Central memory CD4-positive, alpha-beta T cell (primary cell): ENCODE results near the gene LYVE1.

Source experiments
- DNase-seq: peaks from one replicate; pipeline ENCODE4 v3.0.0; 2022

The LYVE1 gene

DNA sequence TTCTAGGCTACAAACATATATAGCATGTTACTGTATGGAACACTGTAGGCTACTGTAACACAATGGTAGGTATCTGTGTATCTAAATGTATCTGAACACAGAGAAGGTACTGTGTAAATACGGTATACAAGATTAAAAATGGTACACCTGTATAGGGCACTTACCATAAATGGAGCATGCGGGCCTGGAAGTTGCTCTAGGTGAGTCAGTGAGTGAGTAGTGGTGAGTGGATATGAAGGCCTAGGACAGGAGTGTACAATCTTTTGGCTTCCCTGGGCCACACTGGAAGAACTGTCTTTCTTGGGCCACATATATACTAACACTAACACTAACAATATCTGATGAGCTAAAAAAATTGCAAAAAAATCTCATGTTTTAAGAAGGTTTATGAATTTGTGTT lies 48.8 kb downstream of the LYVE1 start:
- DNase-seq = no peak

DNA sequence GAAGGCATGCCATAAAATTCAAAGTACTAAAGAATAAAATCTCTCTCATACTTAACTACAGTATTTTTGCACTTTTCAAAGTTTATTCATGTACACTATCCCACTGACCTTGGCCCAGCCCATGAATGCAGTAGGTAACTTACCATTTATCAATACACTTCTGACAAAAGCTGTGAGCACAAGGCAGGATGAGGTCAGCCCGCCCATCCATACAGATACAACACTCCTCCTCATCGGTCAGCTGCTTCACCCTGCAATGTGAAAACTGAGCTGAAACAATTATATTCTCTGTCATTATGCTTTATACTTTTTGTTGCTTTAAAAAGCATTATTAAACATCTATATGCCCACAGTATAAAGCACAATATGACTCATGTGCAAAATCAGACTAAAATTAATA lies 49.6 kb downstream of the LYVE1 start:
- no peak for DNase-seq

DNA sequence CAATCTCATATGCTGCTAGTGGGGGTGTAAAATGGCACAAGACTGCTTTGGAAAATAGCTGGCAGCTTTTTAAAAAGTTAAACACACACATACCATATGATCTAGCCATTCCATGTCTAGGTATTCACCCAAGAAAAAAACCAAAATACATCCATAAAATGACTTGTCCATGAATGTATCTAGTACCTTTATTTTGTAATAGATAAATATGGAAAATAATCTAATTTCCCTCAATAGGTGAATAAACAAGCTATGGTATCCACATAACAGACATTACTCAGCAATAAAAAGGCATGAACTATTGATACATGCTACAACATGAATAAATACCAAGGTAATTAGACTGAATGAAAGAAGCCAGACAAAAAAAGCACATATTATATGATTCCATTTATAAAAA lies 50.3 kb downstream of the LYVE1 start:
- no peak for DNase-seq

DNA sequence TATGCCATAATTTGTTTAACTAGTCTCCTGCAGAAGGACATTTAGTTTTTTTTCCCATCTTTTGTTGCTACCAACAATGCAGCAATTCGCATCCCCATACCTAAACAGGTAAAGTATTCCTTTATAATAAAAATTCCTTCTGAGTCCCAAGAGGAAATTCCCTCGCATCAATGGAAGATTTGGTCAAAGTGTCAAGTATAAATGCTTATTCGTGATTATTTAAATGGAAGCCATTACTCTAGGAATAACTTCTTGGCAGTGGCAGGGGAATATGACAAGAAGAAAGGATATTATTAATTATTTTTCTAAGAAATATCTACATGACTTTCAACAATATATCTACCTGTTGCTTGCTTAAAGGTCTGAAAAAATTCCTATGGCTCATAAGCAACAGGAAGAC lies 53.0 kb downstream of the LYVE1 start:
- DNase-seq = no peak

DNA sequence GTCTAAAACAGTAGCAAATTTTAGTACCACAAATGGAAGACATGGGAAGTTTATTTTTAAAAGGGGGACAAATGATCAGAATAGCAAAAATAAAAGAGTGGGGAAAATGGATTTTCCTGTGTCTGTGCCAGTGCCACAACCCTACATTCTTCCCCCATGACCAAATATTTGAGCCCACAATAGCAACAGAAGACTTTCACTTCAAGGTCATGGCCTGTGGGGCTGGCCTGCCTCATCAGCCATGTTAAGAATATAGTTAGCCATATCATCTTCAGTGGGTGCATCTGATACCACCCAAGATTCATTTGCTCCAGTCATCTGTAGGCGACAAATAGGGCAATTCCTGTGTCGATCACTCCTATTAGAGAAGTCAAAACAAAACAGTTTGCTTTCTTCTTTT lies 53.8 kb downstream of the LYVE1 start:
- no peak for DNase-seq

DNA sequence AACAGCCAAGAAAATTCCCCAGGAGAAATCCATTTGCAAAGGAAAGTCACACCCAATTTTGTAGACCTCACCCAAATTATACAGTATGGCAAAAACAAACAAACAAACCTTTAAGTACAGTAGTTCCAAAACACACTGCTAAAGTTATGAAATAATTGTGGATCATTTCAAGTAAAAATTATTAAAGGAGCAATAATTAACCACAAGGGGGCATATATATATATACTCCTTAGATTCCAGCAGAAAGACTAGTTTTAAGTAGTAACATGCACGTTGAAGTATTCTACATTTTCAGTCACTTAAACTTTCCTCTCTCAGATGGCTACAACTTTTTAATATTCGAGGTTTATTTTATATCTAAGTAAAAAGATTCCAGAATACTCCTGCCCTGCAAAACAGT lies 54.3 kb downstream of the LYVE1 start:
- no peak for DNase-seq

DNA sequence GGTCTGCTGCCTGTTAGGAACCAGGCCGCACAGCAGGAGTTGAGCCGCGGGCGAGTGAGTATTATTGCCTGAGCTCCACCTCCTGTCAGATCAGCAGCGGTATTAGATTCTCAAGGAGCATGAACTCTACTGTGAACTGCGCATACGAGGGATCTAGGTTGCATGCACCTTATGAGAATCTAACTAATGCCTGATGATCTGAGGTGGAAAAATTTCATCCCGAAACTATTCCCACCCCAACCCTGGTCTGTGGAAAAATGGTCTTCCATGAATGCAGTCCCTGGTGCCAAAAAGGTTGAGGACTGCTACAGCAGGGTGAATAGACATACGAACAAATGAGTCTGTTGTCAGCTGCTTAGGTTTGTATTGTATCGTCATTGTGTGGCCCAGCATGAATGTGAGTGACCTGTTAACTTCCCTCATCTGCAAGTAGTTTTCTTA lies 57.3 kb downstream of the LYVE1 start:
- DNase-seq = no peak
